DMS53 treated with DMSO at 0.1 percent for 48 hours (cell line): Measurements from ENCODE around the gene CLCNKA.
A peak's percentile ranks its signal among the peaks of the same experiment; 100 is the strongest.
"Not testable (repeated sequence)": the region's sequence is repeated elsewhere in the genome, so short reads cannot be mapped to it uniquely, and the experiment has no call there.

Source experiments
- DNase-seq: peaks from one replicate; lab custom pipeline; 2025; ENCODE audit not compliant: unreplicated experiment; lab: John Stamatoyannopoulos, UW

The CLCNKA gene

DNA sequence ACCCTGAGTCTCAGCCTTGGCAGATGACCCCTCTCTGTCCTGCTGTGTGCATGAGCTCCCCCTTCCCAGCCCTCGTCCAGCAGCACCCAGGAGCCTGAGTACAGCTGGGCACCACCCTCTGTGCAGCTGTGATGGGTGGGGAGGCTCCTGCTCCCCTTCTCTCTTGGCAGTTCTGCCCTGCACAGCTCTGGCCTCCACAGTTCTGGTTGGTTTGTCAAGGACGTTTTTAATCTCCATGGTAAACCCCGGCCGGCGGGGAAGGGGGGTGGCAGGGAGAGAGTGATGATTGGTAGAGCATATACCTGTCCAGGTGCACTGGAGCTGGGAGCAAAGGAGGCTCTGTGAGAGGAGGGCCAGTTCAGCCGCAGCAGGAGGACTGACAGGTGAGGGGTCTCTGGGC lies at the start of gene CLCNKA:
Gene CLCNKA, plus strand, starts transcription at position 356 of the 400 bp plus-strand sequence. CDS start 584 bp downstream, outside the sequence.
- DNase-seq, result no peak

DNA sequence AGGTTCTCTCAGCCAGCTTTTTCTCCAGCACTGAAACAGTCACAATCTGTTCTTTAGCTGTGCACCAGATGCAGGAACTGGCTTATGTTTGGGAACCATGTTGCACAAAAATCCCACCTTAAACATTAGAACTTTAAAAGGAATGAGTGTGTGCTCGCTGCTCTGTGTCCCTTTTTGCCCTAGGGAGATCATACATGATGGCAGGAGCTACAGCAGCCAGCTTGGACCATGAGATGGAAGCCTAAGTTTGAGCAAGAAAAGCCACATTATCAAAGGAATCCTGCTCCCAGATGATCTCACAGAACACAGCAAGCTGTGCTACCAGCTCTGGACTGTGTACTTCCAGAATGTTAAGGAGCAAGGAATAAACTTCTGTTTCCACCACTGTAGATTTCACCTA lies 49.4 kb upstream of the CLCNKA start:
- DNase-seq, result no peak

- no peak for DNase-seq
Measured at GRCh38 chr1:15973772-15974171, 48.1 kb upstream of the CLCNKA start.

GRCh38 chr1:15974855-15975254 lies 47.0 kb upstream of the CLCNKA start:
- DNase-seq, result no peak

DNA sequence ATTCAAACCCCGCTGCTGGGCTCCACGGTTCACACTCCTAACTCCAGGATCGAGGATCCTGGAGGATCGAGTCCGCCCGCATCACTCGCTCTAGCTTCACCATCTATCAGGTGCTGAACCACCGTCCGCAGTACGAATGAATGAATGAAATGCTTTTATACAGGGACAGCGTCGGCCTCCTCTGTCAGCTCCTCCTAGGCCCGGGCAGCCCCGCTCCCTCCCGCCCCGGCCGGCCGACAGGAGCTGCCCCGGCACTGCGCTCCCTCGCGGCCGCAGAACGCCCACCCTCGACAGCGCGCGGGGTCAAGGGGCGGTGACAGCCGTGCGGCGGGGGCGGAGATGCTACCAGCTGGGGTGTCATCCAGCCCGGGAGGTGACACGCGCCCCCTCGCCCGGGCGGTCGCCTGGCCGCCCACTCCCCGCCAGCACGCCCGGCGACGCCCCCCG lies 46.5 kb upstream of the CLCNKA start:
- no peak for DNase-seq

GRCh38 chr1:15975805-15976680 lies 45.8 kb upstream of the CLCNKA start, which contains the start of gene ZBTB17:
Gene ZBTB17, minus strand, starts transcription at chr1:15976101. Its CDS starts 27,606 bp downstream, at chr1:15948495.
- peak; percentile 91 for DNase-seq

DNA sequence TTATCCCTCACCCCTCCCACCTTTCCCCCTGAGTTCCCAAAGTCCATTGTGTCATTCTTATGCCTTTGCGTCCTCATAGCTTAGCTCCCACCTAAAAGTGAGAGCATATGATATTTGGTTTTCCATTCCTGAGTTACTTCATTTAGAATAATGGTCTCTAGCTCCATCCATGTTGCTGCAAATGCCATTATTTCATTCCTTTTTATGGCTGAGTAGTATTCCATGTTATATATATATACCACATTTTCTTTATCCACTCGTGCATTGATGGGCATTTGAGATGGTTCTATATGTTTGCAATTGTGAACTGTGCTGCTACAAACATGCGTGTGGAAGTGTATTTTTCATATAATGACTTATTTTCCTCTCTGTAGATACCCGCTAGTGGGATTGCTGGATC lies 43.9 kb upstream of the CLCNKA start:
- not testable (repeated sequence) for DNase-seq

GRCh38 chr1:15981679-15982078 lies 40.2 kb upstream of the CLCNKA start:
- DNase-seq, result no peak

DNA sequence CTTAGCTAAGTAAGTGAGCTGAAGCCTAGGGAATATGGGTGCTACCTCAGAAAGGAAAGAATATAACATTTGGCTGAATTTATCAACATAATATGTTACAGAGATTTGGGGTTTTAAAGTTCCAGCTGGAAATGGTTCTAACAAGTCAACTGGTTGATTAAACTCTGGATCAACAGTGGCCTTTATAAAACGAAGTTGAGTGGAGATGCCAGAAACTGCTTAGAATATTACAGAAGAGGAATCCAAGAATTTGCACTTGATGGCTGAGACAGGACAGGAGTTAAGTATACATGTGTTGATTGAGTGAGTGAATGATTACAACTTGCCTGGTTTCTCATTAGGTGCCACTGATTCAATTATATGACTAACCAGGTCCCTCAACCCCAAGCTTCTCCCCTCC lies 38.6 kb upstream of the CLCNKA start:
- DNase-seq, result no peak

GRCh38 chr1:15985611-15986297 lies 36.1 kb upstream of the CLCNKA start:
- no peak for DNase-seq

DNA sequence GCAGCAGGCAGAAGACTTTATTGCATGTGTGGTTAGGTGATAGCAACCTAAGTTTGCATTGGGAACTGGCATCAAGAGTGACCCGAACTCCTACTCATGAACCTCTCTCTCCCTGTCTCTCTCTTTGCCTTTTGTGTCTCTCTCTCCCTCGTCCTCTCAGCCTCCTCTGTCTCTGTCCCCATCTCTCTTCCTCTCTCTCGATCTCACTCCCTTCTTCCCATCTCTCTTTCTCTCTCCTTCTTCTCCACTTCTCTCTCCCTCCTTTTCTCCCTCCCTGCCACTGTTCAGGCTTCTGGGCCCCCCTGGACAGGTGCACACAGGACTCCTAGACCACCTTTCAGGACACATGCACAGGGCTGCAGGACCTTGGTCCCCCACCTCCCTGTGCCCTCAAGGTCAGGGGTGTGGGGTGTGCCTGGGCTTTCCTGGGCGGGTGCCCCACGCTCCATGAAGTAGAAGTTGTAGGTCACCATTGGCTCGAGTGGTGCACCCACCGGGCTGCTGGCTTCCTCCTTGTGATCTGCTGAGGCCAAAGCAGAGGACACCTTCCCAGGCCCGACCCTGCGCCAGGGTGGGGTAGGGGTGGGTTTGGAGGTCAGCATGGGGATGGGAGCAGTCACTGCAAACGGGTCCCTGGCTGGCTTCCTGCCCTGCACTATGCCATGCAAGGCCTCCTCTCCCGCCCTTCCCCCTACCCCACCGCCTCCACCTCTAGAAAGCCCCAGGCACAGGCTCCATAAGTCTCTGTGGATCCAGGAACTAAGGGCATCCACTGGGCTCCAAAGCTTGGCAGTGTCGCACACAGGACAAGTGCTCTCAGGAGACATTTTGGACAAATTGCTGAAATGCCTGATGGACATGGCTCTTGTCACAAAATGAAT lies 32.7 kb upstream of the CLCNKA start:
- no peak for DNase-seq

GRCh38 chr1:15989776-15990175 lies 32.1 kb upstream of the CLCNKA start:
- DNase-seq, result no peak

GRCh38 chr1:15991427-15992186 lies 30.2 kb upstream of the CLCNKA start:
- DNase-seq, result no peak

GRCh38 chr1:15992187-15992553 lies 29.7 kb upstream of the CLCNKA start:
- no peak for DNase-seq

DNA sequence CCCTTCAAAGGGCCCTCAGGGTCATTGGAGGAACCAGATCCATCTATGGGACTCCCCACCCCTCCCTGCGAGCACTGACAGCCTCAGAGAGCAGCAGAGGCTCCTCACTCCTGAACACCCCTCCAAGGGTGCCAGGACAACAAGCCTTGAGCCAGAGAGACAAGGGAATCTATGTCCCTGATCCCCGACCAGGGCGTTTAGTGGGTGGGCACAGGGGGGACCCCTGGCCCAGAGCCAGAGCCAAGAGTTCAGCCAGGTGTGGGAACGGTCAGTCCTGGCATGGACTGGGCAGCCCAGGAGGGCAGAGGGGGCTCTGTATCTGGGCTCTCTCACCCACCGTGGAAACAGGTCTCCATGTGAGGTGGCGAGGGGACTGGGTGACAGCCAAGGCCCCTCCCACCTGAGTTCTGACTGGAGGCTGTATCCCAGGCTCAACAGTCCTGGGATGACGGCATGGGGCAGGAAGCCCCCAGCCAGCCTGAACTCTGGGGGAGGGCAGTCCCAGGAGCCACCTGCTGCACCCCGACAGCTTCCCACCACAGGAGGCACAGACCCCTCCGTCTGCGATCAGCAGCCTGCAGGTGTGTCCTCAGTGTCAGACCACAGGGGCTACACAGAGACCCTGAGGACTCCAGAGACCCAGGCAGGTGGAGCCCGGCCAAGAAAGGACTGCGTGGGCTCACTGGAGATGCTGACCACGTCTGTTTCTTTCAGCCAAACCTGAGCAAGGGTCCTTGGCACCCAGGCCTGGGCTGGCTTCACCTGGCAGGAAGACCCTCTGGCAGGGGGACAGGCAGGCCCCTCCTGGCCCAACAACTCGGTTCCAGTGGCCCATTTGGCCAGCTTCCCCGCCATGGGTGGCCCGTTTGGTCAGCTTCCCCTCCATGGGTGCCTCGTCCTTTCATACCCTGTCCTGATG lies 29.0 kb upstream of the CLCNKA start:
- DNase-seq, result no peak

GRCh38 chr1:15993666-15994065 lies 28.2 kb upstream of the CLCNKA start:
- no peak for DNase-seq

DNA sequence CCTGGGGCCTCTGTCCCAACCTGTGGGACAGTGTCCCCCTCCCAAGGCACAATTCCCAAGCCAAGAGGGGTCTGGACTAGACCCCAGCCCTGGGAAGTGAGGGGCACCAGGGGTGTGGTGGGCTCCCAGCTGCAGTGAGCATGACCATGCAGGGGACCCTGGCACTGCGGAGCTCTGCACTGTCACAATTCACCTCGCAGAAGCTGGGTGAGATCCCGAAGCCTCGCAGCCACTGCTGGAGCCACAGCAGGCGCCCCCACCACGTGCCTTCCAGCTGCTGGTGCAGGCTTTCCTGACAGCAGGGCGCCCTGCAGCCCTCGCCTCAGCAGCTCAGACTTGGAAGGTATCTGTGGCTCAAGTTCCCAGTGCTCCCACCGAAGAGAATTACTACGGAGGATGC lies 27.8 kb upstream of the CLCNKA start:
- DNase-seq, result no peak

DNA sequence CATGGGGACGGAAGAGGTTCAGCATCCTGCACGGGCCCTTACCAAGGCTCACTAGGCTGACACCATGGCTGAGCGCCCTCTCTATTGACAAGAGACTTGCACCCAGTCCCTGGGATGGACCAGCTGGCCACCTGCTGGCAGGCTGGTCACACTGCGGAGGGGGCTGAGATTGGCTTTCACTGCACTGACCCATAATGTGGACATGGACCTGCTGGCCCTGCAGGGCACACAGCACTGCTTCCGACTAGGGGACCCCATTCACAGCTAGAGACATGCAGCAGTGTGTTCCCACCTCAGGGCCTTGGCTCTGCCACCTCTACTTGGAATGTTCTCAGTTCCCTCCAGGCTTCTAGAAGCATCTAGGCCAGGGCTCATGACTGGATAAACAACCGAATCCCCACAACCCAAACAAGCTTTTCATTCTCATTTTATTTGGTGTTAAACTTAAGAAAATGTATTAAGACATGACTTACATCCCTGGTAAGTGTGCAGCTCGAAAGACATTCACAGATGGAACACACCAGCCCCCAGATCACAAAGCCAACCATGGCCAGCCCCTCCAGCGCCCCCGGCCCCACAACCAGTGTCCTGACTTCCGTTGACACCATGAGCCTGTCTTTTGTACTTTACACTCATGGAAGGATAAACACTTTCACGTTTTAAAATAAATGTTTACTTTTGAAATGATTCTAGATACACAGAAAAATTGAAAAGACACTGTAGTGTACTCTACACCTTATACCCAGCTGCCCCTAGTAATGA lies 27.1 kb upstream of the CLCNKA start:
- peak; percentile 67 for DNase-seq
